AG04449 (cell line): Measurements from ENCODE around the gene KLC4.
"Not testable (repeated sequence)": the region's sequence is repeated elsewhere in the genome, so short reads cannot be mapped to it uniquely, and the experiment has no call there.

ENCODE experiments used
- CTCF ChIA-PET: fragments of 350-600 bp; formaldehyde crosslinking; extraction: SDS; loops from one replicate; lab custom pipeline; 2021; ENCODE audit warnings: antibody characterized with exemption; lab: Yijun Ruan, JAX
- POLR2A ChIA-PET: fragments of 400-600, 350-600 bp; formaldehyde crosslinking; extraction: SDS; loops from one replicate; lab custom pipeline; 2020; ENCODE audit warnings: antibody characterized with exemption, inconsistent platforms; lab: Yijun Ruan, JAX
- DNase-seq: peaks from one replicate; pipeline ENCODE4 v3.0.0-alpha.2; 2010; ENCODE audit warnings: low read depth, low spot score
- H3K4me3 ChIP-seq: 2 replicates; pipeline ENCODE4 v1.5.1; 2011; ENCODE audit warnings: low read depth, mild to moderate bottlenecking, control low read depth, low read length
- TF ChIP-seq, protein P1 (sequence below): IDR thresholded peaks from one replicate; pipeline ENCODE4 v1.5.1; 2011; ENCODE audit warnings: mild to moderate bottlenecking, moderate library complexity, low read length, control low read depth, inconsistent platforms; ENCODE audit not compliant: insufficient read depth; ENCODE audit errors: missing control alignments

The KLC4 gene

DNA sequence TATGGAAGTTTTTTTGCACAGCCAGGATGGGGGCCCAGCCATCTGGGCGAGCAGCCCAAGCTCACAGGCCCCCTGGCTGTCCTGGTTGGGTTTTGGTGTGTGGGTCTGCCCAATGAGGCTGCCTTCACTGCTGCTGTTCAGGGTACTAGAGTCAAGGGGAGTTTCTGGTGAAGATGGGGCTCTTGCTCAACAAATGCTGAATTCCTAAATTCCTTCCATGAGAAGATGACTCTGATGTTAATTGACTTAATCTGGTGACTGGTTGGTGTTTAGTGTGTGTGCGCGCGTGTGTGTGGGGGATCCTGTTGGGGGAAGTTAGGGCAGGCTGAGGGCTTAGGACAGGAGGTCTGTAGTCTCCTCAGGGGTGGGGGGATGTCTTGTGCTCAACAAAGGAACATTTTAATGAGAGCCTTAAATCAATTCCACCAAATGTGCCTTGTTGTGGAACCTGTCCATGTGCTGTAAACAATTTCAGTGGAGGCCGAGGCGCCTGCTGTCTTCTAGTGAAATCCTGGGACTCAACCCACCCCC is 18.6 kb downstream of the KLC4 start:
- ChIA-PET CTCF (interaction anchor here (1.0 to 9.7 kb wide), 5 partner anchors 23 to 65 kb away, joined by 3 to 183 read pairs (median 6); no protein-coding TSS in a partner anchor), POLR2A (interaction anchor here (0.8 to 4.0 kb wide), 3 partner anchors 46 to 69 kb away, joined by 3 to 36 read pairs (median 20); no protein-coding TSS in a partner anchor)
- TF ChIP-seq, protein P1, sequence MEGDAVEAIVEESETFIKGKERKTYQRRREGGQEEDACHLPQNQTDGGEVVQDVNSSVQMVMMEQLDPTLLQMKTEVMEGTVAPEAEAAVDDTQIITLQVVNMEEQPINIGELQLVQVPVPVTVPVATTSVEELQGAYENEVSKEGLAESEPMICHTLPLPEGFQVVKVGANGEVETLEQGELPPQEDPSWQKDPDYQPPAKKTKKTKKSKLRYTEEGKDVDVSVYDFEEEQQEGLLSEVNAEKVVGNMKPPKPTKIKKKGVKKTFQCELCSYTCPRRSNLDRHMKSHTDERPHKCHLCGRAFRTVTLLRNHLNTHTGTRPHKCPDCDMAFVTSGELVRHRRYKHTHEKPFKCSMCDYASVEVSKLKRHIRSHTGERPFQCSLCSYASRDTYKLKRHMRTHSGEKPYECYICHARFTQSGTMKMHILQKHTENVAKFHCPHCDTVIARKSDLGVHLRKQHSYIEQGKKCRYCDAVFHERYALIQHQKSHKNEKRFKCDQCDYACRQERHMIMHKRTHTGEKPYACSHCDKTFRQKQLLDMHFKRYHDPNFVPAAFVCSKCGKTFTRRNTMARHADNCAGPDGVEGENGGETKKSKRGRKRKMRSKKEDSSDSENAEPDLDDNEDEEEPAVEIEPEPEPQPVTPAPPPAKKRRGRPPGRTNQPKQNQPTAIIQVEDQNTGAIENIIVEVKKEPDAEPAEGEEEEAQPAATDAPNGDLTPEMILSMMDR = peak; percentile 1
- H3K4me3 ChIP-seq = peak overlapping the region; percentile 94
- no peak for DNase-seq

DNA sequence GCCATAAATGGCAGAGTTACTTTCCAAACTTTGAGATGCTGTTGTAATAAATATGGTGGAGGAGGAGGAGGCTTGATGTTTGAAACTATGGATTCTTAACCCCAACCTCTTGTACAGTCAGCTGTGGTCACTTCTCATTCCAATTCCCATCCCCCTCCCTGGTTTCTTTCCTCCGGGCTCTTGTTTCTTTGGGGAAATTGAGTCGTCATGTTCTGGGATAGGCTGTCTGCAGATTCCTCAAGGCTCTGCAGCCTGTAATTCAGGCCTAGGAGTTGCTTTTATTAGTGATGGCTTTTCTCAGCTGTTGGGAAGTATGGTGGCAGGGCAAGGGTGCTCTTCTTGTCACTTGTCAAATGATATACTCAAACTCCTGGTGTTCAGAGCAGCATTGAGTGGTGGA is 19.3 kb downstream of the KLC4 start:
- ChIA-PET CTCF (interaction anchor here (0.9 to 5.2 kb wide), 2 partner anchors 13 to 65 kb away, joined by 3 to 29 read pairs; no protein-coding TSS in a partner anchor), POLR2A (interaction anchor here (0.6 to 4.0 kb wide), 7 partner anchors 12 to 175 kb away, joined by 3 to 36 read pairs (median 4); partner anchors contain the start of genes KLC4 and MRPL2)
- TF ChIP-seq, protein P1 = no peak
- peak; percentile 82 for DNase-seq
- H3K4me3 ChIP-seq = peak overlapping the region; percentile 94

DNA sequence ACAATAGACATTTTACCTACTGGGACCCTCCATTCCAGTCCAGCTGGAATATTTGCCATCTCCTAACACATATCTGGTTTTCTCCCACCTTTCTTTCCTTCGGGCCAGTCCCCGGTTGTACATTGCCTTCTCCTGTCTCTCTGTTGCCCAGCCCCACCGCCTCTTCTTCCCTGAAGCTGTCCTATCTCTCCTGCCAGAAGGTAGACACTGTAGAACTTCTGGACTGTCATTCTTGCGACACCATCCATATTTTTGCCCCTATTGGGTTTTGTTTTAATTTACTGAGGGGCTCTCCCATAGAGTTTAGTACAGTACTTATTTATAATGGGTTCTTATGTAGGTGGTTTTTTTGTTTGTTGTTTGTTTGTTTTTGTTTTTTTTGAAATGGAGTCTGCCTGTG is 21.6 kb downstream of the KLC4 start:
- ChIA-PET CTCF (interaction anchor here (1.1 to 5.2 kb wide), 3 partner anchors 9 to 62 kb away, joined by 4 to 29 read pairs (median 6); no protein-coding TSS in a partner anchor), POLR2A (interaction anchor here (1.2 to 2.2 kb wide), 2 partner anchors 9 to 44 kb away, joined by 6 to 7 read pairs; no protein-coding TSS in a partner anchor)
- H3K4me3 ChIP-seq = no peak overlapping the region
- TF ChIP-seq, protein P1 = no peak
- DNase-seq = no peak

DNA sequence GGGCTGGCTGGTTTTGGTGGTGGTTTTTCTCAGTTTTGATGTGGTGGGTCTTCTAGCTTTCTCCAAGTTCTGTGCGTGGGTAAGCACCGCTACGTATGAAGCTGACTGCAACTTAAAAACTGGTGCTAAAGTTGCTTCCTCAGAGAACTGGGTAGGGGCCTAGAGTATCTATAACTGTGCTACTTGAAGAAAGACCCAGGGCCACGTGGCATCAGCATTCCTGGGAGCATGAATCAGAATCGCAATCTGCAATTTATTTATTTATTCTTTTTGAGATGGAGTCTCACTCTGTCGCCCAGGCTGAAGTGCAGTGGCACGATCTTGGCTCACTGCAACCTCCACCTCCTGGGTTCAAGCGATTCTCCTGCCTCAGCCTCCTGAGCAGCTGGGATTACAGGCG is 22.5 kb downstream of the KLC4 start:
- ChIA-PET POLR2A (interaction anchor here (2.2 kb wide), 1 partner anchor 43 kb away, joined by 7 read pairs; no protein-coding TSS in a partner anchor), CTCF (interaction anchor here (1.1 to 5.2 kb wide), 4 partner anchors 9 to 62 kb away, joined by 3 to 29 read pairs (median 8); no protein-coding TSS in a partner anchor)
- not testable (repeated sequence) for H3K4me3 ChIP-seq, DNase-seq

DNA sequence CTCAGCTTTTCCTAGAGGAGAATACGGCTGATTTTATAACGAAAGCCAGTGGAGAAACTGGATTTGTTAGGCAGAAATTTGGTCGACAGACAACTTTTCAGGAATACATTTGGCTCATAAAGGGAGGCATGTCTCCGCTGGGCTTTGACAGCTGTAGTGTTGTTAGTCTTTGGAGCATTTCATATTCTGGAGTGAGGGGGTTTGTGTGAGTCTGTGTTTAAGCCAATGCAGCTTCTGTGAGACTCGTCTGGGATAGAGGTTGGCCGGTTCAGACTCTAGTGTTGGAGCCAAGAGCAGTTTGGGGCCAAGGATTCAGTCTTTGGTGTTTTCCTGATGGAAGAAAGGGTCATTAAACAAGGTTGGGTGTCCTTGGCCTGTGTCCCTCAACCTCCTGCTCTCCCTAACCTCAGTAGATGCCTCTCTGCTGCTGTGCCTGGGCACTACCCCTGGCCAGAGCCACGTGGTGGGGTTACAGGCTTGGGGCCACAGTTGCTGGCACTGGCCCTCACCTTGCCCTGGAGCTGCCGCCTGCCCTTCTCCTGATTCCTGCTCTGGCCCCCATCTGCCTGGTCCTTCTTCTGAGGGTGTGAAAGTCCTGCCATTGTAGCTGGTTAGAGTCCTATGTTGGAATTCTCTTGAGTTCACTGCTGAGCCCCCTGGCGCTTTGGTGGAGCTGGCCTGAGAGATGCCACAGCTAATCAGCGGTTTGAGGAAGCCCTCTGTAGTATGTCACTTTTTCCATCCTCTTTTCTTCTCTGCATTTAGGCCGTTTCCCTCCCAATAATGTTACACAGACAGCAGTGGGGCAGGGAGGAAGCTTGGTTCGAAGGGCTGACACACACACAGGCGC is 23.6 kb downstream of the KLC4 start:
- TF ChIP-seq, protein P1 = no peak
- no peak overlapping the region for H3K4me3 ChIP-seq
- no peak for DNase-seq
- POLR2A ChIA-PET = interaction anchor here (2.2 kb wide), 1 partner anchor 42 kb away, joined by 7 read pairs; no protein-coding TSS in a partner anchor
- CTCF ChIA-PET = interaction anchor here (1.1 to 5.2 kb wide), 5 partner anchors 8 to 60 kb away, joined by 3 to 29 read pairs (median 5); no protein-coding TSS in a partner anchor

DNA sequence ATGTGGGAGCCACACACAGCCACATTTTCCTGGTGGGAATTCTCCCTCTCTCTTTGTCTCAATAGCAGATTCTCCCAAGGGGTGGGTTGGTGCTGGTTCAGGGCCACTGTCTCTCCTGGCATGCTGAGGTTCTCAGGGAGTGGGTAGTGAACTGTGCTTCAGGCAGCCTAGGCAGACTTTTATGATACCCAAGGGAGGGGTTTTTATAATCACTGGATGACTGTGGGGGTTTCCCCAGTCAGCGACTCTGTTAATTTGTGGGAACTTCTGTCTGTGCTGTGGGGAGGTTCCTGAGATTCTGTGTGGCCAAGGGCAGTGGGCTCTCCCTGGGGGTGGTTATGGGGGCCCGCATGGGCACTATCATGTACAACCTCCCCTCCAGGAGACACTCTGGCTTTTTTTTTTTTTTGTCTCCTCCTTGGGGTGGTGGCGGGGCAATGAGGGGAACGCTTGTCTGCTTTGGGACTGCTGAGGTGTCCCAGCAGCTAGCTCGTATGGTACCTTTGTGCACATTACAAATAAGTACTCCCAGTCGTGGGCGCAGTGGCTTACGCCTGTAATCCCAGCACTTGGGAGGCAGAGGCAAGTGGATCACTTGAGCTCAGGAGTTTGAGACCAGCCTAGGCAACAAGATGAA is 26.7 kb downstream of the KLC4 start:
- CTCF ChIA-PET = interaction anchor here (1.6 kb wide), 1 partner anchor 11 kb away, joined by 4 read pairs; no protein-coding TSS in a partner anchor
- POLR2A ChIA-PET = interaction anchor here (1.3 to 1.6 kb wide), 2 partner anchors 11 kb away, joined by 4 to 5 read pairs; no protein-coding TSS in a partner anchor

More for the DNA sequence above, 26.7 kb downstream of the KLC4 start:
- H3K4me3 ChIP-seq = no peak overlapping the region
- TF ChIP-seq, protein P1 = no peak
- DNase-seq = no peak
